ENCODE results near the gene MTCH1.
"Not testable (repeated sequence)": the region's sequence is repeated elsewhere in the genome, so short reads cannot be mapped to it uniquely, and the experiment has no call there.

DNA sequence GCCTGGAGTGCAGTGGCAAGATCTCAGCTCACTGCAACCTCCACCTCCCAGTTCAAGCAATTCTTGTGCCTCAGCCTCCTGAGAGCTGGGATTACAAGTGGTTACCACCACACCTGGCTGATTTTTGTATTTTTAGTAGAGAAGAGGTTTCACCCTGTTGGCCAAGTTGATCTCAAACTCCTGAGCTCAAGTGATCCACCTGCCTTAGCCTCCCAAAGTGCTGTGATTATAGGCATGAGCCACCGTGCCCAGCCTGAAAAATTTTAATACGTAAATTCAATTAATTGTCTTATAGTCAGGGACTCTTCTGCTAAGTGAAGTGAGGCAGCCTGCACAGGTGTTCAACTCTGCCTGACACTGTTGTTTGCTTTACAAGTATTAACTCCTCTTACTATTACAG lies 4.4 kb upstream of the MTCH1 start:
- TF ChIP-seq, protein P1, sequence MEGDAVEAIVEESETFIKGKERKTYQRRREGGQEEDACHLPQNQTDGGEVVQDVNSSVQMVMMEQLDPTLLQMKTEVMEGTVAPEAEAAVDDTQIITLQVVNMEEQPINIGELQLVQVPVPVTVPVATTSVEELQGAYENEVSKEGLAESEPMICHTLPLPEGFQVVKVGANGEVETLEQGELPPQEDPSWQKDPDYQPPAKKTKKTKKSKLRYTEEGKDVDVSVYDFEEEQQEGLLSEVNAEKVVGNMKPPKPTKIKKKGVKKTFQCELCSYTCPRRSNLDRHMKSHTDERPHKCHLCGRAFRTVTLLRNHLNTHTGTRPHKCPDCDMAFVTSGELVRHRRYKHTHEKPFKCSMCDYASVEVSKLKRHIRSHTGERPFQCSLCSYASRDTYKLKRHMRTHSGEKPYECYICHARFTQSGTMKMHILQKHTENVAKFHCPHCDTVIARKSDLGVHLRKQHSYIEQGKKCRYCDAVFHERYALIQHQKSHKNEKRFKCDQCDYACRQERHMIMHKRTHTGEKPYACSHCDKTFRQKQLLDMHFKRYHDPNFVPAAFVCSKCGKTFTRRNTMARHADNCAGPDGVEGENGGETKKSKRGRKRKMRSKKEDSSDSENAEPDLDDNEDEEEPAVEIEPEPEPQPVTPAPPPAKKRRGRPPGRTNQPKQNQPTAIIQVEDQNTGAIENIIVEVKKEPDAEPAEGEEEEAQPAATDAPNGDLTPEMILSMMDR (IDR thresholded peaks at IDR 0.05), result not testable (repeated sequence)
- not testable (repeated sequence) for TF ChIP-seq EP300, POLR2A, POLR2AphosphoS5 (IDR thresholded peaks at IDR 0.05)

Measured in sigmoid colon (tissue), 4 donors.